Lung (tissue), 12 donors: ENCODE measurements around the gene HMGB2. TPM values are rescaled to one million over a fixed set of nuclear protein-coding genes. Genes with fewer than 3 reads are reported as not detected.

Source experiments
- ATAC-seq: fragments of 200-7000 bp; cut with Tn5 transposase; one replicate; pipeline ENCODE4 v1.9.1; 2020; ENCODE audit warnings: moderate number of reproducible peaks; ENCODE audit not compliant: insufficient read depth, low FRiP score
- DNase-seq, 3 donors: peaks; one replicate each; pipeline ENCODE4 v3.0.0-alpha.2; 2013 to 2017
- H3K27ac ChIP-seq, 2 donors: one replicate each; pipeline ENCODE4 v1.5.1; 2013; ENCODE audit warnings: mild to moderate bottlenecking in 2 of 2, moderate library complexity in 2 of 2, control low read depth in 1 of 2, inconsistent platforms in 1 of 2, low read depth in 1 of 2, low read length in 1 of 2
- H3K27me3 ChIP-seq, 3 donors: one replicate each; pipeline ENCODE4 v1.5.1; 2013; ENCODE audit warnings: low read length in 2 of 3; ENCODE audit not compliant: control insufficient read depth in 3 of 3, insufficient read depth in 3 of 3
- H3K36me3 ChIP-seq, 4 donors: one replicate each; pipeline ENCODE4 v1.5.1; 2013; ENCODE audit warnings: low read length in 4 of 4, mild to moderate bottlenecking in 1 of 4, moderate library complexity in 1 of 4; ENCODE audit not compliant: control insufficient read depth in 4 of 4, insufficient read depth in 4 of 4
- H3K4me1 ChIP-seq, 5 donors: one replicate each; pipeline ENCODE4 v1.5.1; 2013; ENCODE audit warnings: low read length in 5 of 5, mild to moderate bottlenecking in 2 of 5, moderate library complexity in 1 of 5; ENCODE audit not compliant: control insufficient read depth in 5 of 5, insufficient read depth in 5 of 5
- H3K4me3 ChIP-seq: one replicate; pipeline ENCODE4 v1.5.1; 2013; ENCODE audit warnings: mild to moderate bottlenecking, control low read depth, moderate library complexity
- H3K9ac ChIP-seq, 2 donors: one replicate each; pipeline ENCODE4 v1.5.1; 2013; ENCODE audit warnings: low read length in 2 of 2, control low read depth in 1 of 2; ENCODE audit not compliant: insufficient read depth in 1 of 2
- H3K9me3 ChIP-seq, 4 donors: one replicate each; pipeline ENCODE4 v1.5.1; 2013; ENCODE audit warnings: low read length in 3 of 4, mild to moderate bottlenecking in 1 of 4, moderate library complexity in 1 of 4; ENCODE audit not compliant: control insufficient read depth in 4 of 4, insufficient read depth in 3 of 4
- WGBS, 2 donors: extraction: QIAGEN DNeasy Blood & Tissue Kit; methylation state at CpG; one replicate each; pipeline ENCODE4 v1.1.7; 2013; 5-methylcytosine and 5-hydroxymethylcytosine counted together
- polyA plus RNA-seq, 2 donors: library from polyadenylated mRNA; stranded (reverse); fragments of 200-250 nt; gene quantifications; one replicate each; pipeline ENCODE4 v1.2.1, GENCODE V29; 2013
- total RNA-seq, 2 donors: library from RNA; depleted of rRNA in 1 of 2; stranded (reverse); fragments of >200 nt in 1 of 2; gene quantifications; one replicate each; pipeline ENCODE4 v1.2.1, GENCODE V29; 2014 to 2021
- TF ChIP-seq, protein P1 (sequence below): IDR thresholded peaks from 2 replicates; pipeline ENCODE4 v1.5.1; 2012; ENCODE audit warnings: mild to moderate bottlenecking; ENCODE audit errors: control extremely low read depth, extremely low read depth
- donor health status: control.
- donor health status: control.
- donor health status: Bipolar disorder and iron deficiency.
- donor health status: healthy.
- donor health status: DM: yes; HTN: yes; CAD: no.

Gene HMGB2
- total and polyA plus RNA-seq, 4 donors: 57.9 to 187 (median 105) TPM

DNA sequence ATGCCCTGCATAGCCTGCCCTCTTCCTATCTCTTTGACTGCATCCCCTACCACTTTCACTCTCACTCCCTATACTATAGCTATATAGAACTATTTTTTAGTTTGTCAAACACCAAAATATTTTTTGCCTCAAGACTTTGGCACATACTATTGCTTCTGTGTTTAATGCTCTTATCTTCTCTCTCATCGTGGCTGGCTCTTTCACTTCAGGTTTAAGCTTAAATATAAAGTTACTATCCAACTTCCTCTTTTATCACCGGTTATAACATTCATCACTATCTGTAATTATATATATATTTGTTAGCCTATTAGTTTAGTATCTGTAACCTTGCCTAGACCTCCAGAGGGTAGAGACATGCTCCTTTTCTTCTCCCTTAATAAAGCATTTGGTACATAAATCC lies 11.5 kb upstream of the HMGB2 start:
- DNase-seq (no peak), ATAC-seq (no peak)
- TF ChIP-seq, protein P1, sequence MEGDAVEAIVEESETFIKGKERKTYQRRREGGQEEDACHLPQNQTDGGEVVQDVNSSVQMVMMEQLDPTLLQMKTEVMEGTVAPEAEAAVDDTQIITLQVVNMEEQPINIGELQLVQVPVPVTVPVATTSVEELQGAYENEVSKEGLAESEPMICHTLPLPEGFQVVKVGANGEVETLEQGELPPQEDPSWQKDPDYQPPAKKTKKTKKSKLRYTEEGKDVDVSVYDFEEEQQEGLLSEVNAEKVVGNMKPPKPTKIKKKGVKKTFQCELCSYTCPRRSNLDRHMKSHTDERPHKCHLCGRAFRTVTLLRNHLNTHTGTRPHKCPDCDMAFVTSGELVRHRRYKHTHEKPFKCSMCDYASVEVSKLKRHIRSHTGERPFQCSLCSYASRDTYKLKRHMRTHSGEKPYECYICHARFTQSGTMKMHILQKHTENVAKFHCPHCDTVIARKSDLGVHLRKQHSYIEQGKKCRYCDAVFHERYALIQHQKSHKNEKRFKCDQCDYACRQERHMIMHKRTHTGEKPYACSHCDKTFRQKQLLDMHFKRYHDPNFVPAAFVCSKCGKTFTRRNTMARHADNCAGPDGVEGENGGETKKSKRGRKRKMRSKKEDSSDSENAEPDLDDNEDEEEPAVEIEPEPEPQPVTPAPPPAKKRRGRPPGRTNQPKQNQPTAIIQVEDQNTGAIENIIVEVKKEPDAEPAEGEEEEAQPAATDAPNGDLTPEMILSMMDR: no peak
- Histone ChIP-seq H3K27ac (no peak overlapping the region), H3K9ac (no peak overlapping the region), H3K27me3 (no peaks in the 10 kb centered on the region), H3K4me3 (no peak overlapping the region), H3K4me1 (peaks cover 0 to 2% (median 0%) of the 10 kb centered on the region in 5 donors), H3K9me3 (no peaks in the 10 kb centered on the region), H3K36me3 (no peaks in the 10 kb centered on the region)
- WGBS, 2 donors: 28 to 45% methylated on average over 2 of the region's 2 CpGs

DNA sequence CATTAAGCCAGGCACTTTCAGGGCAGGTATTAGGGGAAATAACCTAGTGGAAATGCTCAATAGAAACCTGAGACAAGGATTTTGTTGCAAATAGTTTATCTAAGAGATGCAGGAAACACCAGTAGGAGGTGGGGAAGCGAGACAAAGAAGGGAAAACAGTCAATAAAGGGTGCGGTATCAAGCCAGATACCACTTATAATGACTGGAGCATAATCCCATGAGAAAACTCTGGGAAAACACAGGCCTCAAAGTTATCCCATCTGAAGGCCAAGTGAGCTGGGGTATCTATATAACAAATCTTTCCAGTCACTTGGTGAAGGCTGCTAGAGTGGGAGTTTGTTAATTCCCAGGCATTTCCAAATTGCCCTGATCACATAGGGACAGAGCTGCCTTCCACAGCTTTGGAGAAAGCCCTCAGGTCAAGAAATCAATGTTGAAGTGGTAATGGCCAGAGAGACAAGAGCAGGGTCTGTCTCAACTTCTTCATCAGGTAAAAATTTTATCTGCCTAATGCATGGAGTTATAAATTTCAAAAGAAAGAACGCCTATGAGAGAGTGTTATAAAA lies 9.8 kb upstream of the HMGB2 start:
- peaks cover 0 to 2% (median 0%) of the 10 kb centered on the region in 5 donors for H3K4me1 ChIP-seq
- DNase-seq (no peak), ATAC-seq (no peak)
- no peaks in the 10 kb centered on the region for H3K36me3 ChIP-seq
- H3K27me3 ChIP-seq: no peaks in the 10 kb centered on the region
- peak overlapping the region in 1 of 2 donors; percentile 21 for H3K27ac ChIP-seq
- 86 to 87% methylated on average over 3 of the region's 3 CpGs for WGBS, 2 donors
- TF ChIP-seq, protein P1: no peak
- H3K4me3 ChIP-seq: no peak overlapping the region
- no peak overlapping the region for H3K9ac ChIP-seq
- no peaks in the 10 kb centered on the region for H3K9me3 ChIP-seq

GRCh38 chr4:173337463-173337862 lies 3.3 kb upstream of the HMGB2 start:
- no peaks in the 10 kb centered on the region for H3K9me3 ChIP-seq
- 95 to 100% methylated on average over 2 of the region's 2 CpGs for WGBS, 2 donors
- peaks cover 0 to 8% (median 2%) of the 10 kb centered on the region in 4 donors for H3K36me3 ChIP-seq
- DNase-seq (no peak), ATAC-seq (no peak)
- no peak overlapping the region for H3K4me3 ChIP-seq
- H3K9ac ChIP-seq: no peak overlapping the region
- no peak overlapping the region for H3K27ac ChIP-seq
- TF ChIP-seq, protein P1: no peak
- H3K4me1 ChIP-seq: peaks cover 0 to 22% (median under 1%) of the 10 kb centered on the region in 5 donors
- H3K27me3 ChIP-seq: no peaks in the 10 kb centered on the region
